Kidney (tissue), 14 donors: ENCODE data around the gene KRTAP4-6. TPM values are rescaled to one million over a fixed set of nuclear protein-coding genes. Genes with fewer than 3 reads are reported as not detected.
"Not testable (repeated sequence)": the region's sequence is repeated elsewhere in the genome, so short reads cannot be mapped to it uniquely, and the experiment has no call there.

ENCODE experiments used
- DNase-seq, 5 donors: peaks; one replicate each; pipeline ENCODE4 v3.0.0-alpha.2; 2013 to 2020
- FAIRE-seq: peaks from 2 replicates; lab custom pipeline; 2012; peaks lifted over from hg19 to GRCh38; lab: Jason Lieb, UNC
- H3K27ac ChIP-seq, 2 donors: one replicate each; pipeline ENCODE4 v1.7.0; 2013; ENCODE audit warnings: low read depth in 2 of 2, low read length in 2 of 2, inconsistent platforms in 1 of 2
- H3K27me3 ChIP-seq: one replicate; pipeline ENCODE4 v1.7.1; 2013; ENCODE audit warnings: low read length, inconsistent platforms; ENCODE audit not compliant: control insufficient read depth, insufficient read depth
- H3K36me3 ChIP-seq, 3 donors: one replicate each; pipeline versions ENCODE4 v1.7.0 to v1.7.1; 2013; ENCODE audit warnings: low read length in 3 of 3, control low read depth in 1 of 3, inconsistent platforms in 1 of 3; ENCODE audit not compliant: insufficient read depth in 3 of 3, control insufficient read depth in 2 of 3
- H3K4me1 ChIP-seq, 3 donors: one replicate each; pipeline versions ENCODE4 v1.7.0 to v1.7.1; 2013; ENCODE audit warnings: low read length in 3 of 3, inconsistent platforms in 1 of 3, low read depth in 1 of 3; ENCODE audit not compliant: control insufficient read depth in 2 of 3, insufficient read depth in 2 of 3
- H3K4me3 ChIP-seq, 3 donors: one replicate each; pipeline versions ENCODE4 v1.7.0 to v1.8.1; 2013; ENCODE audit warnings: low read length in 3 of 3, control low read depth in 1 of 3, inconsistent platforms in 1 of 3
- H3K9ac ChIP-seq, 3 donors: one replicate each; pipeline versions ENCODE4 v1.7.0 to v1.7.1; 2013; ENCODE audit warnings: low read length in 3 of 3, control low read depth in 1 of 3, inconsistent platforms in 1 of 3
- H3K9me3 ChIP-seq, 3 donors: one replicate each; pipeline versions ENCODE4 v1.7.0 to v1.7.1; 2013; ENCODE audit warnings: low read length in 3 of 3, control low read depth in 1 of 3, inconsistent platforms in 1 of 3; ENCODE audit not compliant: control insufficient read depth in 2 of 3, insufficient read depth in 1 of 3
- CTCF ChIP-seq: IDR thresholded peaks from 3 replicates; pipeline ENCODE4 v1.5.1; 2012; ENCODE audit warnings: mild to moderate bottlenecking, moderate library complexity, borderline replicate concordance; ENCODE audit not compliant: insufficient read depth; ENCODE audit errors: extremely low read depth
- intact Hi-C: fragments of 100-400 bp; cut with DNase I; formaldehyde crosslinking; loops from one replicate; pipeline ENCODE4 v1.11.1; 2022
- polyA plus RNA-seq: library from polyadenylated mRNA; stranded (reverse); fragments of 350-450 nt; fragmentation: Illumina TruSeq; extraction: RNeasy Lipid Tissue Mini Kit (QIAGEN cat#74804); gene quantifications from one replicate; pipeline ENCODE4 v1.2.3, GENCODE V29; 2014; ENCODE audit warnings: low read depth, low replicate concordance; ENCODE audit not compliant: insufficient read depth
- total RNA-seq: library from RNA; stranded (reverse); fragmentation: NEBNext Ultra II Directional; extraction: Animal tissue kit (Norgen Biotek cat#: 25700); gene quantifications from one replicate; pipeline ENCODE4 v1.2.1, GENCODE V29; 2021
- donor health status: control.
- donor health status: control.
- donor health status: control.
- donor health status: control.
- donor health status: control.
- donor health status: DM: yes; HTN: yes; CAD: no.
- donor health status: Normal renal cell carcinoma (clear cell type).

KRTAP4-6 gene
- total and polyA plus RNA-seq, 2 donors from 2014 or later: not detected

GRCh38 chr17:41116297-41116696, 24.0 kb downstream of the KRTAP4-6 start:
- no peak for TF ChIP-seq CTCF
- DNase-seq (no peak), FAIRE-seq (no peak)
- no peak overlapping the region for H3K9ac ChIP-seq
- H3K27me3 ChIP-seq: no peaks in the 10 kb centered on the region
- H3K36me3 ChIP-seq: no peaks in the 10 kb centered on the region
- H3K4me3 ChIP-seq: no peak overlapping the region
- H3K4me1 ChIP-seq: no peaks in the 10 kb centered on the region
- intact Hi-C loops: no loop called here
- H3K27ac ChIP-seq: no peak overlapping the region
- no peaks in the 10 kb centered on the region for H3K9me3 ChIP-seq

GRCh38 chr17:41111151-41111885, 29.0 kb downstream of the KRTAP4-6 start:
- intact Hi-C loops: no loop called here
- Histone ChIP-seq H3K9ac (no peak overlapping the region), H3K27ac (no peak overlapping the region), H3K4me1 (no peaks in the 10 kb centered on the region), H3K9me3 (no peaks in the 10 kb centered on the region), H3K36me3 (no peaks in the 10 kb centered on the region), H3K4me3 (no peak overlapping the region), H3K27me3 (no peaks in the 10 kb centered on the region)
- DNase-seq (no peak), FAIRE-seq (no peak)
- no peak for TF ChIP-seq CTCF

- H3K9ac ChIP-seq, H3K4me1 ChIP-seq, intact Hi-C loops, H3K27ac ChIP-seq, DNase-seq, H3K4me3 ChIP-seq, H3K27me3 ChIP-seq, FAIRE-seq, H3K36me3 ChIP-seq, H3K9me3 ChIP-seq: not testable (repeated sequence)
Observed at GRCh38 chr17:41108728-41109386, 31.5 kb downstream of the KRTAP4-6 start.

- Histone ChIP-seq H3K4me1 (no peaks in the 10 kb centered on the region), H3K4me3 (no peak overlapping the region), H3K9ac (no peak overlapping the region), H3K36me3 (no peaks in the 10 kb centered on the region), H3K27me3 (no peaks in the 10 kb centered on the region), H3K27ac (no peak overlapping the region), H3K9me3 (no peaks in the 10 kb centered on the region)
- intact Hi-C loops: no loop called here
- DNase-seq (no peak), FAIRE-seq (no peak)
- TF ChIP-seq CTCF: no peak
Observed at GRCh38 chr17:41107941-41108450, 32.3 kb downstream of the KRTAP4-6 start.

GRCh38 chr17:41105347-41105746, 35.0 kb downstream of the KRTAP4-6 start, which contains the start of gene KRTAP4-9:
Gene KRTAP4-9 (plus strand): TSS chr17:41105389. CDS start chr17:41105389, 0 bp downstream.
- H3K9ac ChIP-seq, H3K36me3 ChIP-seq, H3K4me1 ChIP-seq, intact Hi-C loops, H3K27me3 ChIP-seq, H3K9me3 ChIP-seq, H3K27ac ChIP-seq, FAIRE-seq, DNase-seq, H3K4me3 ChIP-seq: not testable (repeated sequence)

GRCh38 chr17:41104386-41105038, 35.8 kb downstream of the KRTAP4-6 start:
- H3K4me1 ChIP-seq, H3K9ac ChIP-seq, H3K4me3 ChIP-seq, H3K27ac ChIP-seq, H3K36me3 ChIP-seq, H3K27me3 ChIP-seq, DNase-seq, intact Hi-C loops, H3K9me3 ChIP-seq: not testable (repeated sequence)
- FAIRE-seq: peak; percentile 13
